Erythroblast (primary cell): ENCODE measurements around the gene NUDT21.

Experiments used
- GATA1 ChIP-seq: IDR thresholded peaks from 2 replicates; pipeline ENCODE4 v1.6.1; 2011; ENCODE audit warnings: low read depth, mild to moderate bottlenecking, control low read depth, low read length, moderate library complexity
- POLR2A ChIP-seq: IDR thresholded peaks from 2 replicates; pipeline ENCODE4 v1.6.1; 2011; ENCODE audit warnings: mild to moderate bottlenecking, low read length

GRCh38 chr16:56382459-56382858 is 68.7 kb downstream of the NUDT21 start:
- TF ChIP-seq POLR2A = no peak
- TF ChIP-seq GATA1 = no peak
